GM19397 (cell line): ENCODE data around the gene CTCFL.
"Not testable (repeated sequence)": the region's sequence is repeated elsewhere in the genome, so short reads cannot be mapped to it uniquely, and the experiment has no call there.

ENCODE experiments used
- ATAC-seq: cut with Tn5 transposase; IDR thresholded peaks from one replicate; pipeline ENCODE4 v1.9.1; 2021; ENCODE audit warnings: mild to moderate bottlenecking, moderate library complexity; ENCODE audit not compliant: unreplicated experiment

The CTCFL gene

DNA sequence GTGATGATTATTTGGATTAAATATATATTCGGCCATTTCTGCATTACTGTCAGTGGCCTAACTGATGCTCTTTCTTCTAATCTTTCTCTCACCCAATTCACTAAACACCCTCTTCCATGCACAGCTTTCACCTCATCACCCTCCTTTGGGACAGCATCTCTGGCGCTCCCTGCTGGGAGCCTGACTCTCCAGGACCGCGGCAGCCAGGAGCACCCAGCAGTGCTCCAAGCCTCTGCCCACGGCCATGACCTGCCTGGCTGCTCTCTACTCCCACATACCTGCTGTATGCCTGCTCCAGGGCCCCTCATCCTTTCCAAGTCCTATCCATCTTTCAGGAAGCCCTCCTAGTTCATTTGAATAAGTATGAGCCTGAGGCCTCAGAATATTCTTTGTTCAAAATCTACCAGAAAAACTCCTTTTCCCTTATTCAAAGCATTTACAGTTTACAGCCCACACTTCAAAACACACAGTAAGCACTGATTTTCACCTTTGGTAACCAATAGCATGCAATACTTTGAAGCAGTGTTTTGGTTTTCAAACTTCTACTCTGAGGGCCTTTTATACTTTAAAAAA, 15.2 kb downstream of the CTCFL start:
- ATAC-seq = no peak

DNA sequence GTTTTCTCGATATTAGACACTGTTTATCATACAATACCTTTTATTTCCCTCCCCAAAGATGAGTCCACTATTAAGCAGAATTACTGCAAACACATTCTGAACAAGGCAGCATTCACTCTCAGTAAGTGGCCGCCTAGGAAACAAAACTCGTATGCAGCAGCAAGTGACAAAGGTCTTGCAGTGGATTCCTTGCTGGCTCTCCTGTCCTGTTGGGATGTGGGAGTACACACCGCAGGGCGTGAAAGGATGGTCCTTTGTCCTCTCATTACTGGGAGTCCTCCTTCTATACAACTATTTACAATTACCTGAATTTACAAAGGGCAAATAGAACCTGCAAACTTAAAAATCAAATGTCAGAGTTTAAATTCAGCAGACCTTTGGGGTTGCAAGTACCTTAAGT, 16.1 kb downstream of the CTCFL start:
- no peak for ATAC-seq

DNA sequence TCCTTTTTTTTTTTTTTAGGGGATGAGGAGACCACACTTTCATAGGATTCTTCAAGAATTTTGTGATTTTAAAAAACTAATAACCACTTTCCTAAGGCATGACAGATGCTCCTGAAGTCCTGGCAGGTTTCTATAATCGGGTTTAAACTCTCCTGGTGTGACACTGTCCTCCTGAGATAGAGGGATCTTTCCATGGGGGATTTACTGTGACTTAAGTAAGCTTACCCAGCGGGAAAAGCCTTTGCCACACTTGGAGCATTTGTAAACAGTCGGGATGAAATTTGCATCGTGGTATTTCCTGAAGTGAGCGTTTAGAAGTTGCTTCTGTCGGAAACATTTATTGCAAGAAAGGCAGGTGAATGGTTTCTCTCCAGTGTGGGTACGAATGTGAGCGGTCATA, 16.6 kb downstream of the CTCFL start:
- no peak for ATAC-seq

DNA sequence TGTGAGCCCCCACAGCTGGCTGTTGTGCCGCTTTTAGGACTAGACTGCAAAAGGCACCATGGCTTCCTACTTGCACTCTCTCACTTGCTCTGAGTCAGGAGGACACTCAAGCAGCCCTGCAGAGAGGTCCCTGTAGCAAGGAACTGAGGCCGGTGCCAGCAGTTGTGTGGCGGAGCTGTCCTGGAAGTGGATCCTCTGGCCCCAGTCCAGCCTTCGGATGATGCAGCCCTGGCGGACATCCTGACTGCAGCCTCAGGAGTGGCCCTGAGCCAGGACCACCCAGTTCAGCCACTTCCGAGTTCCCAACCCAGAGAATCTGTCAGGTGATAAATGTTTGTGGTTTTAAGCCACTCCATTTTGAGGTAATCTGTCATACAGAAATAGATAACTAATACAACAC, 17.5 kb downstream of the CTCFL start:
- no peak for ATAC-seq

DNA sequence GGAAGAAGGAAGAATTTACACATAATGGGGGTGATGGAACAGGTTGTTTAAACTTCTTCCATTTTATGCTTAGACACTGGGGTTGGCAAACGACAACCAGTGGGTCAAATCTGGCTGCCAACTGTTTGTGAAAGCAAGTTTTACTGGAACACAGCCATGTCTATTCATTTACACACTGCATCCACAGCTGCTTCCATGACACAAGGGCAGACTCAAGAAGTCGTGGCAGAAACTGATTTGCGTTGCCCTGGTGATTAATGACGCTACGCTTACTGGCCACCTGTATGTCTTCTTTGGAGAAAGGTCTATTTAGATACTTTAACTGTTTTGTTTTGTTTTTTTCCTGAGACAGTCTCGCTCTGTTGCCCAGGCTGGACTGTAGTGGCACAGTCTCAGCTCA, 19.0 kb downstream of the CTCFL start:
- no peak for ATAC-seq

DNA sequence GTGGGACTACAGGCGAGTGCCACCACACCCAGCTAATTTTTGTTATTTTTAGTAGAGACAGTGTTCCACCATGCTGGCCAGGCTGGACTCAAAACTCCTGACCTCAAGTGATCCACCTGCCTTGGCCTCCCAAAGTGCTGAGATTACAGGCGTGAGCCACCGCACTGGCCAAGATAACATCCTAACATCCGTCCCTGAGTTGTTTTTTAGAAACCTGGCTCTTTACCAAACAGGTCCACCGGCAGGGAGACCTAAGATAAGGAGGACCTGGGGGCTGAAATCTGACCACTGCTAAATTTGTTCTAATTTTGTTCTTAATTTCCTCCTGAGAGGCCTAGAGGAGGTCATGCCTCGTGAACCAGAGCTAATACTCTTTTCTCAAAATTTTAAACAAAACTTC, 20.5 kb downstream of the CTCFL start:
- ATAC-seq = no peak

DNA sequence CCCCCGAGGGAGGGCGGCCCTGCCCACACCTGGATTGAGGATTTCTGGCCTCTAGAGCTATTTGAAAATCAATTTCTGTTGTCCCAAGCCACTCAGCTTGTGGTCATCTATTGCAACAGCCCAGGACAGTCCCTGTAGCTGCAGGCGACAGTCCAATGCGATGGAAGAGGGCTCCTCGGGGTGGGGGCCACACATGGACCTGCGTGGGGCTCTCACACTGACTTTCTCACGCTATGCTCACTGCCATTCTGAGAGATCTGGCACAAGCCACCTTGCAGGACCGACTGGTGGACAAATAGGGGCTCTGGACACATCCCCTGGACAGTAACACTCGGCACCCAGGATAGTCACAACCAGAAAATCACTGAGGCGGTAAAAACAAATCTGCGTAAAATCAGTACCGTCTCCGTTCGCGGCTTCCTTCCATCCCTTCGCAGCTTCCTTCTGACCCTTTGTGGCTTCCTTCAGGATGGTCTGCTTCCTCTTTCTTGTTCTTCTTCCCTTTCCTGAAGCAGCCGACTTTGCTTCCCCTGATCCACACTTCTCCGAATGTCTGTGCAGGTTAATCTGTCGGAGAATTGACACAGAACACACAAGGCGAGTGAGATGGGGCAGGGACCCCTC, 21.8 kb downstream of the CTCFL start:
- ATAC-seq = no peak

DNA sequence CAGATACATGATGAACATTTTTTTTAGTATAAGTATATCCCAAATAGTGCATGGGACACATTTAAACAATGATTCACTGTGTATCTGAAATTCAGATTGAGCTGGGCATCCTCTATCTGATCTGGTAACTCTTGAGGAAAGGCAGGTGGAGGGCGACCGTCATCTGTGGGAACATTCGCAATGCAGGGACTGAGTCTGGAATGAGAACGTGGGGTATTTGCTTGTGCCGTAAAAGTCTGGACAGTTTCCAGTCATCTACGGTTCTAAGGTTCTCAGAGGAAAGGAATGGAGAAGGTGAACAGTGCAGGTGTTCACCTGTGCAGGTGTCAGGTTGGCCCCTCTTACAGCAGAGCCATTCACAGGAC, 22.6 kb downstream of the CTCFL start:
- no peak for ATAC-seq

DNA sequence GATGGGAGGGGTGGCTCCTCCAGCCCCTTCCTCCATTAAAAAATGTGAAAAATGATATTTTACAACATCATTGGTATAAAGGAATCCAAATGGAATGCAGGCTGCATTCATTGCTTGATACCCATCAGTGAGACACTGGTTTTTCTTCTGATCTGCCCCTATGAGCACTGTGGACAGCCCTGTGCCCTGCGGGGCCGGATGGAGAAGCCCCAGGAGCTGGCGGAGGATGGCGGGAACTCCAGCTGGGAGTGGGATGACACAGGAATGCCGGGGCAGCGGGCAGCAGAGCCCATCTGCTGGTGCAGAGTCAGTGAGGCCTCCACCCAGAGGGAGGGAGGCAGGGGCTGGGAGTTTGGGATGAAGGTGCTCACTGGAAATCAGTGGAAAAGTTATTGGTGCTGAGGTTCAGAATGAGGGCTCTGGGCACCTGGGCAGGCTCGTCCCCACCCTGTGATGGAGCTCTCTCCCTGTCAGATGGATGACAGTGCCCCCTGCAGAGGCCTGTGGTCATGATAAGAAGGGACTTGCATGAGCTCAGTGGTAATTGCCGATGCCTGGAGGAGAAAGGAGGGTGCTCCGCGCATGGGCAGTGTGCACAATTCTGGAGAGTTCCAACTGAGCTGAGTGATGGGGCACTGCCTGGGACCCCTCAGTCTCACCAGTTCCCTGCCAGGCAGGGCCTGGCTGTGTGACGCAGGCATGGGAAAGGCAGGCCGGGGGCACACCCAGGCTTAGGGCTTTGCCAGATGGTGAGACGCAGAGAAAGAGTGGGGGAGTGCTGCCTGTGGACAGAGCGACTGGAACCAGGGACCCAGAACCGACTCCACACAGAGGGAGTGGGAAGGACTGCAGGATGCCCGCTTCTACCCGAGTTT, 23.2 kb downstream of the CTCFL start:
- ATAC-seq = no peak

DNA sequence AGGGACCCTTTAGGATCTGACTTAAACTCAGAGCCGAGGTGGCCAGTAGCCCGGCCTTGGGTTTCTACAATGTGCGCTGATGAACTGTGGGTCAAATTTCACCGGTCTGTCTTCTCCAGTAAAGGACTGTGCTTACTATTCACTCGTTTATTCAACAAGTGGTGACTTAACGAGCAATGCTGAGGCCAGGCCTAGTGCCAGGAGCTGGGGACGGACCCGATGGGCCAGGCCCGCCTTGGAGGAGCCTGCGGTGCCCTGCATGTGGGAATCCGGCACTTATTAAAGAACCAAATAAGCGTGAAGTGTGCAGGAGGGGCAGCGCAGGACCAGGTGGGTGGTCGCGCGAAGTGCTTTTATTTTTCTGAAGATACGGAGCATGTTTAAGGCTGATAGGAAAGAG, 24.0 kb downstream of the CTCFL start:
- no peak for ATAC-seq

DNA sequence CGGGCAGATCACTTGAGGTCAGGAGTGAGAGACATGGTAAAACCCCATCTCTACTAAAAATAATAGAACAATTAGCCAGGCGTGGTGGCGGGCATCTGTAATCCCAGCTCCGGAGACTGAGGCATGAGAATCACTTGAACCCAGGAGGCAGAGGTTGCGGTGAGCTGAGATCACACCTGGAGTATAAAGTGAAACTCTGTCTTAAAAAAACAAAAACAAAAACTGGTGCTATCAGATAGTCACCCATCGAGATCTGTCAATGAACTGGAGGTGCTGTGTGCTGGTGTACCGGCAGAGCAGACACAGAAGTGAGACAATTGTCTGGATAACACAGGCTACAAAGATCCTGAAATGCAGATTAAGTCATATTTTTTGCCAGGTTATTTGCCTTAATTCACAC, 24.7 kb downstream of the CTCFL start:
- no peak for ATAC-seq

DNA sequence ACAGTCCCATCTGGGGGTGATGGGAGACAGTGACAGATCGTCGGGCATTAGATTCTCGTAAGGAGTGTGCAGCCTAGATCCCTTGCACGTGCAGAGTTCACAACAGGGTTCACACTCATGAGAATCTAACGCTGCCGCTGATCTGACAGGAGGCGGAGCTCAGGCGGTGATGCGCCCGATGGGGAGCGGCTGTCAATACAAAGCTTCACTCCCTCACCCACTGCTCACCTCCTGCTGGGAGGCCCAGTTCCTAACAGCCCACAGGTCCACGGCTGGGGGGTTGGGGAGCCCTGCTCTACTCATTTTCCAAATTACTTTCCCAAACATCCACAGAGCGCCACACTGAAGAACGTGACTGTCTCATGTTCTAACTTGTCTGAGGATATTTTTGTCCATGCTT, 25.3 kb downstream of the CTCFL start:
- no peak for ATAC-seq

DNA sequence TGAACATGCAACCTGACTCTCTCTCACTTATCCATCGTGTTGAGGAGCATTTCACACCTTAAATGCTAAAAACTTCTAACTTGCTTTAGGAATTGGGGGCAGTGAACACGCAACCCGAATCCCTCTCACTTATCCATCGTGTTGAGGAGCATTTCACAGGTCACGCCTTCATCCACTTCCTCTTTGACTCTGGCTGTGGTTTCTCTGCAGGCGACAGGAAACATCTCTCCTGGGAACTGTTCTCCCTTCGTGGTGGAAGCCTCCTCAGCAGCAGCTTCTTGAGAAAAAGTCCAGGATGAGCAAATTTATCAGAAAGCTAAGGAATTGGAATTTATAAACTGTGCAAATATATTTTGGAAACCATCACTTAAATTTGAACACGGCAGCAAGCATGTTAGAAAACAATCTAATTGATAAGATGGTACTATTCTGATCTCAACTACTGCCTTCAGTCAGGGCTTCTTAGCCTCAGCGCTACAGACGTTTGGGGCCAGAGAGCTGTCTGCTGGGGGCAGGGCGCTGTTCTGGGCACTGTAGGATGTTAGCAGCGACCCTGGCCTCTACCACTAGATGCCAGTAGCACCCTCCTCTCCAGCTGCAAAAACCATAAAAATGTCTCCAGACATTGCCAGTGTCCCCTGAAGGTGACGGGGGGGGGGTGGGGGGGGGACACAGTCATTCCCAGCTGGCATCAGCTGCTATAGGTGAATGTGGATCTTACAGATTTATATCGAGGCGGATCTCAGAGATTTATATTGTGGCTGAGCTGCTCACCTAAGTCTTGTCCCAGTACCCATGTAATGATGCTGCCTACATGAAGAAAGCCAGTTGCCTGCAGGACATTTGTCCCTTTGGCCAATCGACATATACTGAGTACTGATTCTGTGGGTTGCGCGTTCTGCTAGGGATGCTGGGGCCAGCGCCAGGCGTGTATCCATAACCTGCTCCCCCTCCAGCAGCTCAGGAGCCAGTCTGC, 26.2 kb downstream of the CTCFL start:
- no peak for ATAC-seq

DNA sequence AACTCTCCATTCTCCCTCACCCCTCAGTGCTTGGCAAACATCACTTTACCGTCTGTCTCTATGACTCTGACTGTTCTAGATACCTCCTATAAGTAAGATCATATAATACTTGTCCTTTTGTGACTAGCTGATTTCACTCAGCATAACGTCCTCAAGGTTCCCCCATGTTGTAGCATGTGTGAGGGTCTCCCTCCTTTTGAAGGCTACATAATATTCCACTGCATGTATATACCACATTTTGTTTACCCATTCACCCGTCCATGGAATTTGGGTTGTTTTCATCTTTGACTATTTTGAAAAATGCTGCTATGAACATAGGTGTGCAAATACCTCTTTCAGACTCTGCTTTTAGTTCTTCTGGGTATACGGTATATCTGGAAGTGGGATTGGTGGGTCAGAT, 28.3 kb downstream of the CTCFL start:
- no peak for ATAC-seq

DNA sequence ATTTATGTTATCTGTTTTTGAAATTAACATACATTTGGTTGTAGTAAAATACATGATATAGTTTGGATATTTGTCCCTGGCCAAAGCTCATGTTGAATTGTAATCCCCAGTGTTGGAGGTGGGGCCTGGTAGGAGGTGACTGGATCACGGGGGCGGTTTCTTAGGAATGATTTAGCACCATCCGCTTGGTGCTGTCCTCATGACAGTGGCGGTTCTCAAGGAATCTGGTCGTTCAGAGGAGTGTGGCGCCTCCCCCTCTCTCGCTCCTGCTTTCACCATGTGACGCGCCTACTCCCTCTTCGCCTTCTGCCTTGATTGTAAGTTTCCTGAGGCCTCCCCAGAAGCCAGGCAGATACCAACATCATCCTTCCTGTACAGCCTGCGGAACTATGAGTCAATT, 29.0 kb downstream of the CTCFL start:
- no peak for ATAC-seq

DNA sequence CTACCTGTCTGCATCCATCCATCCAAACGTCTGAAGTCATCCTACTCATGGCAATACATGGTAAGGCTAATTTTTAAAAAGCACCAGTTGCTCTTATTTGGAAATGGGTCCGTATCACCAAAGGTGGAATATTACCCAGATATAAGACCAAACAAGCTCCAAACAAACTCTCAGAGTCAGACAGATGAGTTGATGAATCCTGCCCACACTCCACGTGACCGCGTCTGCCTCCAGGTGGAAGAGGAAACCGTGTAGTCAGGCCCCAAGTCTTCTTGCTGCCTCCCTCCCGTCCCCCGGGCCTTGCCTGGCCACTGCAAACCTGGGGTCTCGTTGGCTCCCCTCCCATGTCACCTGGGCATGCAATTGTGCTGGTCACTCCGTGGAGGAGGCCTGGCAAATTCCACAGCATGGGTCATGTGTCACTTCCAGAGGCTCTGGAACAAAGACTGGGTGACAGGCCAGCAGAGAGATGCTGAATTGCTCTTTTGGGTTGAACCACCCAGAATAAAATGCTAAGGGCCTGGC, 31.8 kb downstream of the CTCFL start:
- no peak for ATAC-seq

DNA sequence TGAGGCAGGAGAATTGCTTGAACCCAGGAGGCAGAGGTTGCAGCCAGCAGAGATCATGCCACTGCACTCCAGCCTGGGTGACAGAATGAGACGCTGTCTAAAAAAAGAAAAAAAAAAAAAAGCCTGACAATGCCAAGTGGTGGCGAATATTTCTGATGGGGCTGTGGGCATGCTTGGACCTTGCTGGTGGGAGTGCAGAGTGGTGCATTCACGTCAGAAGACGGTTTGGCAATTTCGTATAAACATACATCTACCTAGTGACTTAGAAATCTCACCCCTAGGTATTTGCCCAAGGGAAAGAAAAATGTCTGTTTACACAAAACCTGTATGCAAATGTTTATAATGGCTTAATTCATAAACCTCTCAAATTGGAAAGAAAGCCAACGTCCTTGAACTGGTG, 33.6 kb downstream of the CTCFL start:
- no peak for ATAC-seq

DNA sequence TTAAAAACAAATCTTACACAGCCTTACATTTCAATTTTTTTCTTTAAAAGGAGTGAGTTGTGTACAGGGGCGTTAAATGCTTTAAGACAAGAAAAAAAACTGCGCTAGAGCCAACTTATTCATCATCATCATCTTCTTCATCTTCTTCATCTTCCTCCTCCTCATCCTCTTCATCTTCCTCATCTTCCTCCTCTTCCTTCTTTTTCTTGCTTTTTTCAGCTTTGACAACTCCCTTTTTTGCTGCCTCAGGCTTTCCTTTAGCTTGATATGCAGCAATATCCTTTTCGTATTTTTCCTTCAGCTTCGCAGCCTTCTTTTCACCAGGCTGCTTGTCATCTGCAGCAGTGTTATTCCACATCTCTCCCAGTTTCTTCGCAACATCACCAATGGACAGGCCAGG, 36.7 kb downstream of the CTCFL start:
- ATAC-seq = not testable (repeated sequence)

DNA sequence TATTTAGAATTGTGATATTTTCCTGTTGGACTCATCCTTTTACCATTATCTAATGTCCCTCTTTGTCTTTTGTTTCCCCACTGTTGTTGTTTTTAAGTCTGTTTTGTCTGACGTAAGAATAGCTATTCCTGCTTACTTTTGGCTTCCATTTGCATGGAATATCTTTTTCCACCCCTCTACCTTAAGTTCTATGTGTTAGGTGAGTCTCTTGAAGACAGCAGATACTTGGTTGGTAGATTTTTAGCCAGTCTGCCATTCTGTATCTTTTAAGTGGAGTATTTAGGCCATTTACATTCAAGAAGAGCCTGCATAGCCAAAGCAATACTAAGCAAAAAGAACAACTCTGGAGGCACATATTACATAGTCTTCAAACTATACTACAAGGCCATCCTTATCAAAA, 39.2 kb downstream of the CTCFL start:
- no peak for ATAC-seq

DNA sequence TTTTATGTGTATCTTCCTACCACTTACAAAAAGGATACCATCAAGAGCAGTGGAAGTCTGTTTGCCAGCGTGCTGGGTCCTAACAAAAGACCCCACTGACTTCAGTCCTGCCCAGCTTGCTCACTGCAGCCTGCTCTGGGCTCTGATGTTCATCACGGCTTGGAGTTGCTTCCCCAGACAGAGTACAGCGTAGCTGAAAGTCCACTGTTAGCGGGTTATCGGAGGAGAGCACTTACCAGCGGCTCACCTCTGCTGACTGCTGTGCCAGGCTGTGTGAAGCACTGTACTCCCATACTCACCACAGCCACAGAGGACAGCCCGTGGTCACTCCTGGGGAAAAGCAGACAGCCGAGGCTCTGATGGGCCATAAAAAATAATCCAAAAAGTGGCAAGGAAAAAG, 40.2 kb downstream of the CTCFL start:
- no peak for ATAC-seq
